Epithelial cell of esophagus (primary cell): Measurements from ENCODE around the gene LGALS1.

Source experiments
- DNase-seq: peaks from one replicate; pipeline ENCODE4 v3.0.0; 2010; ENCODE audit warnings: low read depth
- H3K4me3 ChIP-seq: 2 replicates; pipeline ENCODE4 v1.5.1; 2011; ENCODE audit warnings: mild to moderate bottlenecking, low read length, control low read depth
- TF ChIP-seq, protein P1 (sequence below): IDR thresholded peaks from 2 replicates; pipeline ENCODE4 v1.5.1; 2011; ENCODE audit warnings: low read depth, mild to moderate bottlenecking, low read length, control low read depth, inconsistent platforms; ENCODE audit not compliant: insufficient read depth; ENCODE audit errors: missing control alignments

The LGALS1 gene

DNA sequence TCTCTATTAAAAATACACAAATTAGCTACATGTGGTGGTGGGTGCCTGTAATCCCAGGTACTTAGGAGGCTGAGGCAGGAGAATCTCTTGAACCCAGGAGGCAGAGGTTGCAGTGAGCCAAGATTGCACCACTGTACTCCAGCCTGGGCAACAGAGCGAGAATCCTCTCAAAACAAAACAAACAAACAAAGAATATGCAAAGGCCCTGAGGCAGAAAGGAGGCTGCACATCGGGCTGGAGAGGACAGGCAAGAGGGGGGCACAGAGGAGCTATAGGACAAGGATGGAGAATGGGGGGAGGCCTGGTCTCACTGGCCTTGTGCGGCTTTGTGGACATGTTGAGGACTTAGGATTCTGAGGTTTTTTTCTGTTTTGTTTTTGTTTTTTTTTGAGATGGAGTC, 29.8 kb downstream of the LGALS1 start:
- TF ChIP-seq, protein P1, sequence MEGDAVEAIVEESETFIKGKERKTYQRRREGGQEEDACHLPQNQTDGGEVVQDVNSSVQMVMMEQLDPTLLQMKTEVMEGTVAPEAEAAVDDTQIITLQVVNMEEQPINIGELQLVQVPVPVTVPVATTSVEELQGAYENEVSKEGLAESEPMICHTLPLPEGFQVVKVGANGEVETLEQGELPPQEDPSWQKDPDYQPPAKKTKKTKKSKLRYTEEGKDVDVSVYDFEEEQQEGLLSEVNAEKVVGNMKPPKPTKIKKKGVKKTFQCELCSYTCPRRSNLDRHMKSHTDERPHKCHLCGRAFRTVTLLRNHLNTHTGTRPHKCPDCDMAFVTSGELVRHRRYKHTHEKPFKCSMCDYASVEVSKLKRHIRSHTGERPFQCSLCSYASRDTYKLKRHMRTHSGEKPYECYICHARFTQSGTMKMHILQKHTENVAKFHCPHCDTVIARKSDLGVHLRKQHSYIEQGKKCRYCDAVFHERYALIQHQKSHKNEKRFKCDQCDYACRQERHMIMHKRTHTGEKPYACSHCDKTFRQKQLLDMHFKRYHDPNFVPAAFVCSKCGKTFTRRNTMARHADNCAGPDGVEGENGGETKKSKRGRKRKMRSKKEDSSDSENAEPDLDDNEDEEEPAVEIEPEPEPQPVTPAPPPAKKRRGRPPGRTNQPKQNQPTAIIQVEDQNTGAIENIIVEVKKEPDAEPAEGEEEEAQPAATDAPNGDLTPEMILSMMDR = no peak
- DNase-seq = no peak
- no peak overlapping the region for H3K4me3 ChIP-seq

DNA sequence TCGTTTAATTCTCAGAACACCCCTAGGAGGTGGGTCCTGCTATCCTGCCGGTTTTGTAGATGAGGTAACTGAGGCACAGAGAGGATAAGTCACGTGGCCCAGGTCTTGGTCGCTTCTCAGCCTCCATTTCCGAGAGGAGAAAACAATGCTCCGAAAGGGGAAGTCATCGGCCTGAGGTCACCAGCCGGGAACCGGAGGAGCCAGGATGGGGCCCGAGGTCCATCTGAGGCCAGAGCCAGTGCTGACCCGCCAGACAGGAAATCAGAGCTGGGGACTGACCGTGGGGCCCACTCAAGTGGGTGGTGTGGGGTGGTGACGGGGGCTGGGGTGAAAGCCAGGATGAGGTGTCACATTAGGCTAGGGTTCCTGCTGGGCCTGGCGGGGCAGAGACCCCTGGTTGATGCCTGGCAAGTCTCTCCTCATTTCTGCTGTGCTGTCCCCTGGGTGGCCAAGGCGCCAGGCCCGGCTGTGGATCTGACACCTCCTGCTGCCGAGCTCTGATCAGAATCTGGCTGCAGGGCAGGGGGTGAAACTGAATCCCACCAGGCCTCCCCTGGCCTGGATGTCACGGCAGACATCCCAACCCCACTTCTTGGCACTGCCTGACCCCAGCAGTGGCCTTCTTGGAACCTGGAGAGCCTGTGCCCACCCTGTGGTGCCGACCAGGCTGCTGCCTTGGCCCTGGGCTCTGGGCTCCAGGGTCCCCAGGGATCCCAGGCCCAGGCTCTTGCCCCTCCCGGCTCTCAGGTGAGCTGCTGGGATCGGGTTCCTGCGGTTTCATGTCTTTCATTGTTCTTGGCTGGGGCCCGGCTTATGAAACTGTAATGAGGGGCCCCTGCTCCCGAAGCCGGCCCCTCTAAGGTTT, 33.4 kb downstream of the LGALS1 start:
- TF ChIP-seq, protein P1 = no peak
- no peak for DNase-seq
- H3K4me3 ChIP-seq = no peak overlapping the region

DNA sequence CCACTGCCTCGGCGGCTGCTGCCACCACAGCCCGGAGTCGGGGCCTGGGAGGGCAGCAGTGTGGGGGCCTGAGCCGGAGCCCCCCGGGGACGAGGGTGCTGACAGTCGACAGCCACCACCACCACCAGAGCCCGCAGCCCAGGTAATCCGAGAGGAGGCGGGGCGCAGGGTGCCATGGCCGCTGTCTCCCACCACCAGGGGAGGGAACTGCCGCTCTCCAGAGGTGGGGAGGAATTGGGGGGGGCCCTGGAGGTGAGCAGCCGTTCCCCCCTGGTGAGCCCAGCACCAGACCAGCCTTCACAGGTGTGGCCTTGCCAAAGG, 34.0 kb downstream of the LGALS1 start:
- H3K4me3 ChIP-seq = no peak overlapping the region
- DNase-seq = no peak
- TF ChIP-seq, protein P1 = no peak

DNA sequence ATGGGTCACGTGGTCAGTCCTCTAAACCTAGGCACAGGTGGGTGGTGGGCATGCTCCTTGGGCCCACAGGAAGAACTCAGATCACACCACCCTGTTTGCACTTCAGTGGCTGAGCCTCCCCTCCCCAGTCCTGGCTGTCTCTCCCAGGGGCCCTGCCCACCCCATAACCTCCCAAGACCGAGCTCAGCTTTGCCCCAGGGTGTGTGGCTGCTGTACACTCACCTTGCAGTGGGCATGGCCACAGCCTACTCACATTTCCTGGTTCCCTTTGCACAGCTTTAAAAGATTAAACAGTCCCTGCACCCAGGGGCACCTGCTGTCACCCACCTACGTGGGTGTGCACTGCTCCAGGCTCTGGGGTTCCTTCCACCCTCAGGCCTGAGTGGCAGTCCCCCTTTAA, 35.2 kb downstream of the LGALS1 start:
- H3K4me3 ChIP-seq = no peak overlapping the region
- TF ChIP-seq, protein P1 = no peak
- peak; percentile 35 for DNase-seq

DNA sequence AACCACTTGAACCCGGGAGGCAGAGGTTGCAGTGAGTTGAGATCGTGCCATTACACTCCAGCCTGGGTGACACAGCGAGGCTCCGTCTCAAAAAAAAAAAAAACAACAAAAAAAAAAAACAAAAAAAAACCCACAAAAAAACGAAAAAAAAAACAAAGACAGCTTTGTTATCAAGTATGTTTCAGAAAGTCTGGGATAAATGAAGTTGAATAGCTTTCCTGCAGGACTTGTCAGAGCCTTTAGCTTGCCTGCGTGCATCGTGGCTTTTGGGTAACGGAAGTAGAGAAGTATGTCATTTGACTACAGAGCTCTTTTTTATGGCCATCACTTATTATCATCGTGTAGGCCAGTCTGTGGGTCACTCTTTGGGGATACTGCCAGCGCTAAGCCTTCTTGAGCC, 36.1 kb downstream of the LGALS1 start:
- TF ChIP-seq, protein P1 = no peak
- no peak overlapping the region for H3K4me3 ChIP-seq
- no peak for DNase-seq

DNA sequence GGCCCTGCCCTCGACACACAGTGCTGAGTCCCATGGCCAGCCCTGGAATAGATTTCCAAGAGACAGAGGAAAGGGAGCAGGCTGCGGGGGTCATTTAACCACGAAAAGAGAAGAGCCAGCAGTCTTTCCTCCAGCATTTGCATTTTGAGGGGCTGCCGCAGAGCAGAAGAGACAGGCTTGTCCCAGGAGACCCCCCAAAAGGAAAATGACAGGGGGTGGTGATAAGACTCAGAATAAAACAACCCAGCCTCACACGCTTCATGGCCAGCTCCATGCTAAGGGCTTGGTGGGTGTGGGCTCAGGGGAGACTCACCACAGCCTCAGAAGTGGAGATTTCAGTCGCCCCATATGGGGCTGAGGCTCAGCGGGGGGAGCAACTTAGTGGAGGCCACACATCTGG, 38.3 kb downstream of the LGALS1 start:
- H3K4me3 ChIP-seq = no peak overlapping the region
- DNase-seq = no peak
- TF ChIP-seq, protein P1 = no peak

DNA sequence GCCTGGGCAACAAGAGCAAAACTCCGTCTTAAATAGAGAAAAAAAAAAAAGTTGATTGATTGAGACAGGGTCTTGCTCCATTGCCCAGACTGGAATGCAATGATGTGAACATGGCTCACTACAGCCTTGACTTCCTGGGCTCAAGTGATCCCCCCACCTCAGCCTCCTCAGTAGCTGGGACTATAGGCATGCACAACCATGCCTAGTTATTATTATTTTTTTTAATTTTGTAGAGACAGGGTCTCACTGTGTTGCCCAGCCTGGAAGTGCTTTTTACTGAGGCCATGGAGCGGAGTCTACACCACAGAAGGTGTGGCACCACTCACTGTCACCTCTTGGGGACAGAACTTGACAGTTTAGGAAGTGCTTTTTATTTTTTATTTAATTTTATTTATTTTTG, 39.2 kb downstream of the LGALS1 start:
- no peak for DNase-seq
- TF ChIP-seq, protein P1 = no peak
- no peak overlapping the region for H3K4me3 ChIP-seq
